Esophagus squamous epithelium (tissue), 5 donors: ENCODE results near the gene E4F1. TPM values are rescaled to one million over a fixed set of nuclear protein-coding genes. Genes with fewer than 3 reads are reported as not detected.

Source experiments
- DNase-seq: peaks from one replicate; lab custom pipeline; 2025; lab: John Stamatoyannopoulos, UW
- H3K27ac ChIP-seq, 4 donors: fragments of 200-600 bp; sonication (generic); one replicate each; pipeline ENCODE4 v1.5.1; 2016 to 2019; ENCODE audit warnings: mild to moderate bottlenecking in 1 of 4
- H3K27me3 ChIP-seq, 4 donors: fragments of 200-600 bp; sonication (generic); 1 replicate in 3 of 4; 2 replicates in 1 of 4; pipeline versions ENCODE4 v1.5.1 to v1.6.0; 2017 to 2021; ENCODE audit warnings: antibody characterized with exemption in 1 of 4
- H3K36me3 ChIP-seq, 3 donors: fragments of 200-600 bp; sonication (generic); one replicate each; pipeline ENCODE4 v1.5.1; 2016 to 2019
- H3K4me1 ChIP-seq, 3 donors: fragments of 200-600 bp; sonication (generic); one replicate each; pipeline ENCODE4 v1.5.1; 2017 to 2019
- H3K4me3 ChIP-seq, 4 donors: fragments of 200-600 bp; sonication (generic); 1 replicate in 3 of 4; 2 replicates in 1 of 4; pipeline ENCODE4 v1.5.1; 2016 to 2019; ENCODE audit warnings: mild to moderate bottlenecking in 2 of 4, moderate library complexity in 1 of 4
- H3K9me3 ChIP-seq, 3 donors: fragments of 200-600 bp; sonication (generic); one replicate each; pipeline ENCODE4 v1.5.1; 2016 to 2019
- CTCF ChIP-seq, 6 experiments: fragments of 450-650 bp in 4 of 6; fragments of 200-600 bp in 2 of 6; sonication (generic) in 2 of 6; IDR thresholded peaks; one replicate each; pipeline ENCODE4 v1.5.1; 2016 to 2019; ENCODE audit warnings: antibody characterized with exemption in 6 of 6, mild to moderate bottlenecking in 4 of 6, moderate library complexity in 4 of 6
- POLR2A ChIP-seq, 4 donors: fragments of 450-650 bp; IDR thresholded peaks; one replicate each; pipeline ENCODE4 v1.6.1; 2017; ENCODE audit warnings: antibody characterized with exemption in 4 of 4, mild to moderate bottlenecking in 4 of 4, moderate library complexity in 3 of 4
- WGBS, 2 donors: methylation state at CpG; one replicate each; pipeline ENCODE4 v1.1.5; 2018; 5-methylcytosine and 5-hydroxymethylcytosine counted together
- intact Hi-C: fragments of 100-400 bp; cut with DNase I; formaldehyde crosslinking; loops from one replicate; pipeline ENCODE4 v1.15.0; 2022
- total RNA-seq, 4 donors: library from RNA; depleted of rRNA; stranded (reverse); fragments of >200 nt; gene quantifications; one replicate each; pipeline ENCODE4 v1.1.0, GENCODE V29; 2016
- donor health status: DM: yes; HTN: yes; CAD: no.

E4F1 gene
- 10 to 100 TPM; 16.8 to 25.6 (median 19.2) TPM for total RNA-seq

GRCh38 chr16:2223221-2223941 lies at the start of gene E4F1:
Gene E4F1, plus strand, starts transcription at chr16:2223591. Its CDS starts 23 bp downstream, at chr16:2223614.
- peak in 4 of 6 experiments; percentile 9 to 60 (median 34) for TF ChIP-seq CTCF (IDR thresholded peaks at IDR 0.05)
- TF ChIP-seq POLR2A (IDR thresholded peaks at IDR 0.05): peak in 3 of 4 donors; percentile 82 to 93 (median 93)

GRCh38 chr16:2173916-2174315 lies 49.5 kb upstream of the E4F1 start:
- no peak for TF ChIP-seq POLR2A (IDR thresholded peaks at IDR 0.05)
- TF ChIP-seq CTCF (IDR thresholded peaks at IDR 0.05): no peak
- DNase-seq: no peak
- 83 to 100% methylated on average over 1 to 2 of the region's 4 CpGs for WGBS, 2 donors
- H3K27me3 ChIP-seq: no peaks in the 10 kb centered on the region
- H3K9me3 ChIP-seq: no peaks in the 10 kb centered on the region
- intact Hi-C loops: no loop called here
- peaks cover 42 to 96% (median 43%) of the 10 kb centered on the region in 3 donors for H3K36me3 ChIP-seq
- H3K27ac ChIP-seq: no peak overlapping the region
- no peak overlapping the region for H3K4me3 ChIP-seq
- peaks cover 0 to 54% (median 8%) of the 10 kb centered on the region in 3 donors for H3K4me1 ChIP-seq

More at GRCh38 chr16:2223221-2223941, at the start of gene E4F1:
- Histone ChIP-seq H3K4me1 (peaks cover 12 to 45% (median 20%) of the 10 kb centered on the region in 3 donors), H3K36me3 (peaks cover 0 to 17% (median 2%) of the 10 kb centered on the region in 3 donors), H3K4me3 (peak within 1 kb of the TSS; percentile 81 to 99 (median 81)), H3K27me3 (no peaks in the 10 kb centered on the region), H3K27ac (peak within 1 kb of the TSS; percentile 89 to 95 (median 94)), H3K9me3 (no peaks in the 10 kb centered on the region)
- intact Hi-C loops: no loop called here
- WGBS, 2 donors: 0 to 1% methylated on average over 3 to 37 of the region's 82 CpGs
- DNase-seq: peak; percentile 97

GRCh38 chr16:2174396-2175131 lies 48.8 kb upstream of the E4F1 start:
- WGBS, 2 donors: 80 to 81% methylated on average over 3 to 5 of the region's 21 CpGs
- Histone ChIP-seq H3K36me3 (peaks cover 42 to 90% (median 43%) of the 10 kb centered on the region in 3 donors), H3K9me3 (no peaks in the 10 kb centered on the region), H3K4me3 (no peak overlapping the region), H3K4me1 (peaks cover 0 to 53% (median 13%) of the 10 kb centered on the region in 3 donors), H3K27ac (no peak overlapping the region), H3K27me3 (no peaks in the 10 kb centered on the region)
- no peak for DNase-seq
- TF ChIP-seq POLR2A (IDR thresholded peaks at IDR 0.05): no peak
- TF ChIP-seq CTCF (IDR thresholded peaks at IDR 0.05): no peak
- intact Hi-C loops: no loop called here

- no peaks in the 10 kb centered on the region for H3K27me3 ChIP-seq
- intact Hi-C loops: no loop called here
- H3K4me3 ChIP-seq: no peak overlapping the region
- peaks cover 0 to 53% (median 15%) of the 10 kb centered on the region in 3 donors for H3K4me1 ChIP-seq
- no peak for DNase-seq
- H3K27ac ChIP-seq: no peak overlapping the region
- no peaks in the 10 kb centered on the region for H3K9me3 ChIP-seq
- H3K36me3 ChIP-seq: peaks cover 36 to 81% (median 43%) of the 10 kb centered on the region in 3 donors
- WGBS, 2 donors: 89 to 100% methylated on average over 1 to 5 of the region's 10 CpGs
- TF ChIP-seq POLR2A (IDR thresholded peaks at IDR 0.05) (no peak), CTCF (IDR thresholded peaks at IDR 0.05) (peak in 1 of 6 experiments; percentile 17)
Measured at GRCh38 chr16:2175454-2175853, 47.9 kb upstream of the E4F1 start.
